CD4-positive, alpha-beta T cell treated with Interferon gamma for 1 hour (primary cell): ENCODE measurements around the gene L3MBTL1.
A peak's percentile ranks its signal among the peaks of the same experiment; 100 is the strongest.

Experiments used
- DNase-seq: peaks from one replicate; pipeline ENCODE4 v3.0.0-alpha.2; 2020

The L3MBTL1 gene

DNA sequence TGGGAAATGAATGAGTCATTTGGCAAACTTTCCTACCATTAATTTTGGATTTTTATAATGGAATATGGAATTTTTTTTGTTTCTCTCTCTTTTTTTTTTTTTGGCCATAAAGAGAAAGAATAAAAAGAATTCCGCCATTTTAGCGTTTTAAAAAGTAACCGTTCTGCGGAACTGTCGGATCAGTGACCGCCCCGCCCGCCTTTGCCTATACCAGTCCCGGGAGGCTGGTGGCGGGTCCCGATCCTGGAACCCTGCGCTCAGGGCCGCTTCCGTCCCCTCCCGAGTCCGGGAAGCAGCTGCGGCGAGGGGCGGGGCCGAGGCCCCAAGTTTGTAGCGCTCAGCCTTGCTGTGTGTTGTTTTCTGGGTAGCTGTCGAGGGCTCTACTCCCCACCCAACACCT, 609 bp downstream of the L3MBTL1 start:
- no peak for DNase-seq

GRCh38 chr20:43508604-43509040, 1.1 kb downstream of the L3MBTL1 start:
- no peak for DNase-seq

- no peak for DNase-seq
These were observed 4.4 kb downstream of the L3MBTL1 start for GRCh38 chr20:43511879-43512278.

DNA sequence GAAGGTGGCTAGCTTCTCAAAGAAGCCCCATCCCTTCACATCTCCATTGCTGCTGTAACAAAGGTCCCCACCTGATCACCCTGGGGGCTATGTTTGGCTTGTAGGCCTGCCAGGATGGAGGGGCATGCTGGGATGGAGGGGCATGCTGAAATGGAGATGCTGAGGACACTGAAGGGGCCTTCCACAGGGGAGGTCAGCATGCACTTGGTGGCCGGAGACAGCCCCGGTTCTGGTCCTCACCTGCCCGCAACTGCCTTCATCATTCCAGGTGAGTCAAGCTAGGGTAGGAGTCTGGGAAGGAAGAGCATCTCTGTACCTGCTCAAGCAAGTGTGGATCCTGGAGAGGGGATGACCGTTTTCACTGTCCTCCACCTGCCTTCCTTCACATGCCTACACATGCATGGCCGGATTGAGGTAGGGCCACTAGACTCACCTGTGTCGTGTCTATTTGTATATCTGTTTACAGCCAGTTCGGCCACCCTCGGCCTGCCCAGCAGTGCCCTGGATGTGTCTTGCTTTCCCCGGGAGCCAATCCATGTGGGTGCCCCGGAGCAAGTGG, 6.0 kb downstream of the L3MBTL1 start:
- no peak for DNase-seq

DNA sequence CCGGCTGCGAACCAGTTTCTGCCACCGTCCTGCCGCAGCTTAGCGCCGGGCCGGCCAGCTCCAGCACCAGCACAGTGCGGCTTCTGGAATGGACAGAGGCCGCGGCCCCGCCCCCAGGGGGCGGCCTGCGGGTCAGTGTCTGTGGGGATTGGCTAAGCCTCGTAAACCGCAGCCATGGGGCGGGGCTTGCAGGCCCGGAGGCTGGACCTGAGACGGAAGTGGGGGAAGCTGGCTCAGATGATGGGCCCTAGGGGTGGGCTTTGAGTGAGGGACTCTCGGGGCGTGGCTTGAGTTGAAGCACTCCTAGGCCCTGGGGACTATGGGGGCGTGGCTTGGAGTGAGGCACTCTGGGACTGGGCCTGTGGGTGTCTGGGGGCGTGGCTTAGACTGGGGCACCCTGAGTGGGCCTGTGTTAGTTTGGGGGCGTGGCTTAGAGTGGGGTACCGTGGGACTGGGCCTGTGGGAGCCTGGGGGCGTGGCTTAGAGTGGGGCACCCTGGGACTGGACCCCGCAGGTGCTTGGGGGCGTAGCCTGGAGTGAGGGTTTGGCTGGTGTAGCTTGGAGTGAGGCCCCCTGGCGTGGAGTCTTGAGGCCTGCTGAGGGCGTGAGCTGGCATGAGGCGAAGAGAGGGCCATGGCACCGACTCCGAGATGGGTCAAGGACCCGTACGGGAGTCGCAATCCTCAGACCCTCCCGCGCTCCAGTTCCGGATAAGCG, 6.6 kb downstream of the L3MBTL1 start:
- peak; percentile 98 for DNase-seq

DNA sequence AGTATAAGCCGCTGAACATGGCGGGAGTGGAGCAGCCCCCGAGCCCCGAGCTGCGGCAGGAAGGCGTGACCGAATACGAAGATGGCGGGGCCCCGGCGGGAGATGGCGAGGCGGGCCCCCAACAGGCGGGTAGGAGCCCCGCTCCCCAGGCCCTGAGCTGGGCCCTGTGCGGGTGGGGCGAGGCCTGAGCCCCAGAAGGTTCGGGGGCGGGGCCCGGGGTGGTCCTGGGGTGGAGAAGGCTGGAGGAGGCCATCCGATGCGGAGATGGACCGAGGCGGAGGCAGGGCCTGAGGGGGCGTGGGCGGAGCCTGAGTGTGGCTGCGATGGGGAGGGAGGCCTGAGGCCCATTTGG, 7.1 kb downstream of the L3MBTL1 start:
- no peak for DNase-seq

DNA sequence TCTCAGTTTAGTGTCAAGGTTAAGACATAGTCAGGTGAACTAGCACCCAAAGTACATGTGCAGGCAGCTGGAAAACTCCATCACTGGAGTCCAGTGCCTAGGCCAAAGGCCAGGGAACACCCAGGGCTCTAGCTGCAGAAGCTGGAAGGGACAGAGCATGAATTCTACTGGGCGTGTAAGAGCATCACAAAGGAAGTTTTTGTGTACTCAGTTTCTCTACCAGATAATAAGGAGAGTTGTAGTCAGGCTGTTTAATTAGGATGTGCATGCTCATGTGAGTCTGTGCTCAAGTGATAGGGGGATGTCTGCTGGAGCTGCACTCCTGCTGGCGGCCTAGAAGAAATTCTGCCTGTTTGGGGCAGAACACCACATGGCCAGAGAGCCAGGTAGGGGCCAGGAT, 8.1 kb downstream of the L3MBTL1 start:
- no peak for DNase-seq

DNA sequence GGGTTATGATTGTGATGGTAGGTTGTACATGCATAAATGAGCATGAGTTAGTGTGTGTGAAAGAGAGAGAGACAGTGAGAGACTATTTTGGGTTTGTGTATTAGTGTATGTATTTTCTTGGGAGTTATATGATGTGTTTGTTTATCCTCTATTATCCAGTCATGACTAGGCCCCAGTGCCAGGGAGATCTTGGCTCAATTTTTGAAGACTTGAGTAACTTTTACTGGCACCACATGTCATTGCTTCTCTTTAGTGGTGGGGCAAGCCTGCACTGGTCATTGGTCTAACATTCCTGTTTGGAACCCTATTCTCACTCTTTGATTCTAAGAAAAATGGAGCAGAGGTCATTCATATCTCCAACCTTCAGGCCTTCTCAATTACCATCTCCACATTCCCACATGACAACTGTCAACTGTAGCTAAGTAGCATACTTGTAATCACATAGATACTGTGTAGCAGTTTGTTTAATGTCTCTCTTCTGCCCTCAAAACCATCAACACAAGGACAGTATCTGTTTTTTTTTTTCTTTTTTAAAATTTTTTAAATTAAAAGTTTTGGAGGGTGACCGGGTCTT, 8.8 kb downstream of the L3MBTL1 start:
- DNase-seq, result no peak

DNA sequence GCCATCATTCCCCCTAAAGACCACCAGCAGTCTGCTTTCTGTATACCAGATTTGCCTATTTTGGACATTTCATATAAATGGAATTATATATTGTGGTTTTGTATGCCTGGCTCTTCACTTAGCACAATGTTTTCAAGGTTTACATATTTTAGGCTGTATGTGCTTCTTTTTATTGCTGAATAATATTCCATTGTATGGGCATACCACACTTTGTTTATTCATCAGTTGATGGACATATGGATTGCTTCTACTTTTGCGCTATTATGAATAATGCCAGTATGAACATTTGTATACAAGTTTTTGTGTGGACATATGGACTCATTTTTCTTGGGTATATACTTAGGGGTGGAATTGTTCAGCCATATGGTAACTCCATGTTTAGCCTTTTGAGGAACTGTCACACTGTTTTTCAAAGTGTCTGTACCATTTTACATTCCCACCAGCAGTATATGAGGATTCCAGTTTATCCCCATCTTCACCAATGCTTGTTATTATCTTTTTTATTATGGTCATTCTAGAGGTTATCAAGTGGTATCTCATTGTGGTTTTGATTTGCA, 12.7 kb downstream of the L3MBTL1 start:
- no peak for DNase-seq

DNA sequence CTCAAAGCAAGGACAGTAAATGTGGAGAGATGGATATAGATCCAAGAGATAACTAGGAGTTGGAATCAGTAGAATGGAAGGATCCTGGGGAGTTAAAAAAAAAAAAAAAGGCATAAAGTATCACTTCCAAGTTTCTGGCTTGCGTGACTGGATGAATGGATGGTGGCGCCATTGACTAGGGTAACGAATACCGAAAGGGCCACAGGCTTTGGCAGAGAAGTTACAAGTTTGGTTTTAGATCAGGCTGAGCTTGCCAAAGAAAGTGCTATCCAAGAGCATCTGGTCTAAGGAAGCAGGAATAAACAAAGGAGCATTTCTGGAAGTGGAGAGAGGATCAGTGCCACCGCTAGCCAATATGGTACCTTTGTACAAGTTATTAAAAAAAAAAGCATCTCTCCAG, 17.5 kb downstream of the L3MBTL1 start:
- no peak for DNase-seq

DNA sequence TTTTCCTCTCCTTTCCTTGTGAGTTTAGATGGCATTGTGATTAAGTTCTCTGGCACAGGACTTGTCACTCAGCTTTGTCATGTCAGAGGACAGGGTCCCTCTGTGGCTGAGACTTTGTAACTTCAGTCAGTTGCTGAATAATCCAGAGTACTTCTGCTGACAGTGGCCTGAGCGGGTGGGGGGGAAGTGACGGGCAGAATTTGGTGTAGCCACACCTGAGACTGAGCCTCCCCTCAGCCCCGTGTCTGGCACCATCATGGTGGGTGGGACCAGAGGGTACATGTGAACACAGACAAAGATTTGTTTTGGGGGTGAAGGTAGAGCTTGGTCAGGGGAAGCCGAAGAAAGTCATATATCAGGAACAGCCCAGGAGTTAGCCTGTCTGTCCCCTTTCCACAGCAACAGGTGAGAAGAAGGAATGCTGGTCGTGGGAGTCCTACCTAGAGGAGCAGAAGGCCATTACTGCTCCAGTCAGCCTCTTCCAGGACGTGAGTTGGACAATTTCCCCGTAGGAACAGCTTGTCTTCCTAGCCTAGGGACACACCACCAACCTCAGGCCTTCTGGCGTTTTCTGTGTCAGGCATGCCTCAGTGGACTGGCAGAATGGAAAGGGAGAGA, 20.9 kb downstream of the L3MBTL1 start:
- DNase-seq, result no peak

- no peak for DNase-seq
These were observed 21.6 kb downstream of the L3MBTL1 start for GRCh38 chr20:43529051-43529450.

- no peak for DNase-seq
These were observed 22.1 kb downstream of the L3MBTL1 start for GRCh38 chr20:43529457-43530153.

DNA sequence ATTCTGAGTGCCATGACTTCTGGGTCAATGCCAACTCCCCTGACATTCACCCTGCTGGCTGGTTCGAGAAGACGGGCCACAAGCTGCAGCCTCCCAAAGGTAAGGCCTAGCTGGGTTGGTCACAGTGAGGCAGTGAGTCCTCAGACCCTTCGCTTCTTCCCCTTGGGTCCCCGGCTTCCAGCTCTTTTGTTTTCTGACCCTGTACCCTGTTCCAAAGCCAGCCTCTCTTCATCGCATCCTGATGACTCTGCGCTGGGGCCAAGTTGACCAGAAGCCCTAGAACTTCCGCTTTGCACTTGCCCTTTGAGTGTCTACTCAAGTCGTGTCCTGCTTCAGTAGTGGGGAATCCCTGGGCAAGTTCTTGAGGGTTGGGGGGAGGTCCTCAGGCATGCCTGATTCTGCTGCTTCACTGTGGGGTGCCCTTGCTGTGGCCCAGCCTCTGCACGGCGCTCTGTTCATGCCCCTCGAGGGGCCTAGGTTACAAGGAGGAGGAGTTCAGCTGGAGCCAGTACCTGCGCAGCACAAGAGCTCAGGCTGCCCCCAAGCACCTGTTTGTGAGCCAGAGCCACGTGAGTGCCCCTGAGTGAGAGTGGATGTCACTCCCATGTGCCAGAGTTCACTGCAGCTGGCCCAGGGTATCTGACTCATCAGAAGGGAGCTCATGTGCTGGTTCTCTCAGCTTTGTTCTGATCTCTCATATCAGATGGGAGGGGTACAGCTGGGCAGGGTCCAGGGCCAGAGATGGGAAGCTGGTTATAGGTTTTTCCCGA, 23.0 kb downstream of the L3MBTL1 start:
- DNase-seq, result no peak

DNA sequence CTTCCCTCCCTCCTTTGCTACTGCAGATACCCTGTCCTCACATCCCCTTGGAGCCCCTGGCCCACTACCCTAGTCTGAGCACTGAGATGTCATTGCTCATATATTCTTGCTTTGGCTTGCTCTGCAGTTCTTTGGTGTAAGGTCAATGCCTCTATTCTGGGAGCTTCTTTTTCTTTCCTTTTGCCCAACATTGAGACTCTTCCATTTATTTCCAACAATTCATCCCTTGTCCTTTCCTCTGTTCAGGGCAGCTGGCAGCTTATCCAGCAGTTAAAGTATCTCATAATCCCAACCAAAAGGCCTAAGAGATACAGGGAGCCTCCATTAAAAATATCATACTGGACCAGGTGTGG, 23.6 kb downstream of the L3MBTL1 start:
- no peak for DNase-seq

- DNase-seq, result no peak
These were observed 25.0 kb downstream of the L3MBTL1 start for GRCh38 chr20:43532416-43533055.

GRCh38 chr20:43533060-43533459, 25.6 kb downstream of the L3MBTL1 start:
- no peak for DNase-seq

GRCh38 chr20:43534016-43534415, 26.5 kb downstream of the L3MBTL1 start:
- DNase-seq, result no peak

DNA sequence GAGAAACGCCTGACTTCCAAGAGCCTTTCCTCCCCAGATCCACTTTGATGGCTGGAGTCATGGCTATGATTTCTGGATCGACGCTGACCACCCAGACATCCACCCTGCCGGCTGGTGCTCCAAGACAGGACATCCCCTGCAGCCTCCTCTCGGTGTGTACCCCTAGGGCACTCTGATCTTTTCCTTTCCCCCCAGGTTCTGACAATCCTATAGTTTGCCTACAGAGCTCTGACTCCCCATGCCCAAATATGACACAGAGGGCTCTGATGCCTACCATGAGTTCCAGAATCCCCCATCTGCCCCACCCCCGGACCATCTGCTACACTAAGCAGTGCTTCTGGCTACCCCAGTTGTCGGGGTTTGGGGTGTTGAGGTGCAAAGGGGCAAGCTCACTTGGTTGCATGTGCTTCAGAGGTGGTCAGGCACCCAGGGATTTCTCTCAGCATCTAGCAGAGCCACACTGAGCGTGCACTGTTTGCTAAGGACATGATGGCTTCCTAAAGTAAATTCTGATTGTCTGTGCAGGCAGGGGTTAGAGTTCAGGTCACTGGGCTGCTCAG, 27.4 kb downstream of the L3MBTL1 start:
- no peak for DNase-seq

DNA sequence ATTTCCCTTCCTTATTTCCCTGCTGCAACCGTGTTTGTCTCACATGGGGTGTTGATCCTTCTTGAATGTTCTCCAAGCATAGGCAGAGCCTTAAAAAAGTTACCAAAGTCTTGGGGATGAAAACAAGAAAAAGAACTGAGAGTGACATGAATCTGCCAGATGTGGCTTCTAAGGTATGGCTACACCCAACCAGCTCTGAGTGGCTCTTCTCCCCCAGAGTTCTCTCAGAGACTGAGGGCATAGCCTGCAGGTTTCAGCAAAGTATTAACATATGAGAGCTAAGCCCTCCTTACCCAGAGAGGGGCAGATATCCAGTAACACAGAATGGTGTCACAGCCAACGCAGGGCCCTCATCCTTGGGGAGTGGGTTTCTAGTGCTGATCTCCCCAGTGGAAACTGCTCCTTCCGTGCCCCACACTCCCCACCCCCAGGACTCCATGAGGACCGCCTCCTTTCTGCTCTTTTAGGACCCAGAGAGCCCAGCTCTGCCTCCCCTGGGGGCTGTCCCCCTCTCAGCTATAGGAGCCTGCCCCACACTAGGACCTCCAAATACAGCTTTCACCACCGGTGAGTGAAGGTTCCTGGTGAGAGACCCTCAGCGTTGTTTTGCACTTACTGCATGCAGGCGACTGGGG, 28.0 kb downstream of the L3MBTL1 start:
- no peak for DNase-seq
